Measurements from ENCODE around the gene SRPRB. TPM values are rescaled to one million over a fixed set of nuclear protein-coding genes. Genes with fewer than 3 reads are reported as not detected.

Gene SRPRB
- total and polyA plus RNA-seq, 2 donors from 2014 or later = 47.9 to 58.8 TPM

- H3K27ac ChIP-seq (ENCODE audit: low read depth in 2 of 2, low read length in 2 of 2) = no peak overlapping the region
- DNase-seq (peak in 4 of 5 donors; percentile 3 to 17 (median 10)), FAIRE-seq (no peak)
- H3K36me3 ChIP-seq (ENCODE audit: control insufficient read depth in 2 of 3, insufficient read depth in 3 of 3, low read length in 3 of 3) = no peaks in the 10 kb centered on the region
- H3K27me3 ChIP-seq (ENCODE audit: control insufficient read depth, insufficient read depth, low read length) = no peaks in the 10 kb centered on the region
- no peaks in the 10 kb centered on the region for H3K4me1 ChIP-seq (ENCODE audit: control insufficient read depth in 2 of 3, insufficient read depth in 2 of 3, low read depth in 1 of 3, low read length in 3 of 3)
- intact Hi-C loops (cut with DNase I) = no loop called here
- no peak for TF ChIP-seq CTCF (IDR thresholded peaks at IDR 0.05; ENCODE audit: borderline replicate concordance, extremely low read depth, insufficient read depth)
- H3K9me3 ChIP-seq (ENCODE audit: control insufficient read depth in 2 of 3, insufficient read depth in 1 of 3, low read length in 3 of 3) = no peaks in the 10 kb centered on the region
- H3K9ac ChIP-seq (ENCODE audit: low read length in 3 of 3) = no peak overlapping the region
- H3K4me3 ChIP-seq (ENCODE audit: low read length in 3 of 3) = no peak overlapping the region
Measured at GRCh38 chr3:133855002-133855370, 49.4 kb downstream of the SRPRB start.

- no peaks in the 10 kb centered on the region for H3K4me1 ChIP-seq (ENCODE audit: control insufficient read depth in 2 of 3, insufficient read depth in 2 of 3, low read depth in 1 of 3, low read length in 3 of 3)
- FAIRE-seq = no peak
- no peak overlapping the region for H3K27ac ChIP-seq (ENCODE audit: low read depth in 2 of 2, low read length in 2 of 2)
- intact Hi-C loops (cut with DNase I) = no loop called here
- no peaks in the 10 kb centered on the region for H3K36me3 ChIP-seq (ENCODE audit: control insufficient read depth in 2 of 3, insufficient read depth in 3 of 3, low read length in 3 of 3)
- no peaks in the 10 kb centered on the region for H3K9me3 ChIP-seq (ENCODE audit: control insufficient read depth in 2 of 3, insufficient read depth in 1 of 3, low read length in 3 of 3)
- H3K4me3 ChIP-seq (ENCODE audit: low read length in 3 of 3) = no peak overlapping the region
- TF ChIP-seq CTCF (IDR thresholded peaks at IDR 0.05; ENCODE audit: borderline replicate concordance, extremely low read depth, insufficient read depth) = no peak
- no peak overlapping the region for H3K9ac ChIP-seq (ENCODE audit: low read length in 3 of 3)
- peak in 2 of 5 donors; percentile 7 to 17 for DNase-seq
- no peaks in the 10 kb centered on the region for H3K27me3 ChIP-seq (ENCODE audit: control insufficient read depth, insufficient read depth, low read length)
Measured at GRCh38 chr3:133855772-133856171, 50.2 kb downstream of the SRPRB start.

DNA sequence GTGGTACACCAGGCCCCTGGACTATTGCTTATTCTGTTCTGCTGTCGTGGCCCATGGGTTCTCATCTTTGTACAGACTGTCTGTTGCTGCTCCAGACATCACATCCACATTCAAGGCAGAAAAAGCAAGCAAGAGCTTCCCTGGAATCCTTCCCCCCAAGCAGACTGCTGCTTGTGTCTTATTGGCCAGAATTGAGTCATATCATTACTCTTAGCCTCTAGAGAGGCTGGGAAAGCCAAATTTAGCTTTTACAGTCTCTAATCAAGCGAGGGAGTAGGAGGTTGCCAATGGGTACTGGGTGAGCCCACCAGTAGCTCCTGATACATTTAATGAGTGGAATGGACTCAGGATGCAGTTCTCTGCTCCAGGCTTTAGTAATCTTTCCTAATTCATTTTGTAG, 50.7 kb downstream of the SRPRB start:
- Histone ChIP-seq H3K9ac (ENCODE audit: low read length in 3 of 3) (no peak overlapping the region), H3K4me1 (ENCODE audit: control insufficient read depth in 2 of 3, insufficient read depth in 2 of 3, low read depth in 1 of 3, low read length in 3 of 3) (no peaks in the 10 kb centered on the region), H3K36me3 (ENCODE audit: control insufficient read depth in 2 of 3, insufficient read depth in 3 of 3, low read length in 3 of 3) (no peaks in the 10 kb centered on the region), H3K9me3 (ENCODE audit: control insufficient read depth in 2 of 3, insufficient read depth in 1 of 3, low read length in 3 of 3) (no peaks in the 10 kb centered on the region), H3K27ac (ENCODE audit: low read depth in 2 of 2, low read length in 2 of 2) (no peak overlapping the region), H3K4me3 (ENCODE audit: low read length in 3 of 3) (no peak overlapping the region), H3K27me3 (ENCODE audit: control insufficient read depth, insufficient read depth, low read length) (no peaks in the 10 kb centered on the region)
- FAIRE-seq (no peak), DNase-seq (no peak)
- intact Hi-C loops (cut with DNase I) = no loop called here
- no peak for TF ChIP-seq CTCF (IDR thresholded peaks at IDR 0.05; ENCODE audit: borderline replicate concordance, extremely low read depth, insufficient read depth)

- DNase-seq = peak in 2 of 5 donors; percentile 16 to 59
- Histone ChIP-seq H3K4me3 (ENCODE audit: low read length in 3 of 3) (no peak overlapping the region), H3K36me3 (ENCODE audit: control insufficient read depth in 2 of 3, insufficient read depth in 3 of 3, low read length in 3 of 3) (no peaks in the 10 kb centered on the region), H3K9ac (ENCODE audit: low read length in 3 of 3) (no peak overlapping the region), H3K27ac (ENCODE audit: low read depth in 2 of 2, low read length in 2 of 2) (no peak overlapping the region), H3K4me1 (ENCODE audit: control insufficient read depth in 2 of 3, insufficient read depth in 2 of 3, low read depth in 1 of 3, low read length in 3 of 3) (no peaks in the 10 kb centered on the region), H3K27me3 (ENCODE audit: control insufficient read depth, insufficient read depth, low read length) (no peaks in the 10 kb centered on the region), H3K9me3 (ENCODE audit: control insufficient read depth in 2 of 3, insufficient read depth in 1 of 3, low read length in 3 of 3) (no peaks in the 10 kb centered on the region)
- no peak for FAIRE-seq
- intact Hi-C loops (cut with DNase I) = no loop called here
- TF ChIP-seq CTCF (IDR thresholded peaks at IDR 0.05; ENCODE audit: borderline replicate concordance, extremely low read depth, insufficient read depth) = no peak
Measured at GRCh38 chr3:133857767-133858166, 52.2 kb downstream of the SRPRB start.

Data from kidney (tissue), 14 donors.